ENCODE measurements around the gene ITPKA.

Gene ITPKA

DNA sequence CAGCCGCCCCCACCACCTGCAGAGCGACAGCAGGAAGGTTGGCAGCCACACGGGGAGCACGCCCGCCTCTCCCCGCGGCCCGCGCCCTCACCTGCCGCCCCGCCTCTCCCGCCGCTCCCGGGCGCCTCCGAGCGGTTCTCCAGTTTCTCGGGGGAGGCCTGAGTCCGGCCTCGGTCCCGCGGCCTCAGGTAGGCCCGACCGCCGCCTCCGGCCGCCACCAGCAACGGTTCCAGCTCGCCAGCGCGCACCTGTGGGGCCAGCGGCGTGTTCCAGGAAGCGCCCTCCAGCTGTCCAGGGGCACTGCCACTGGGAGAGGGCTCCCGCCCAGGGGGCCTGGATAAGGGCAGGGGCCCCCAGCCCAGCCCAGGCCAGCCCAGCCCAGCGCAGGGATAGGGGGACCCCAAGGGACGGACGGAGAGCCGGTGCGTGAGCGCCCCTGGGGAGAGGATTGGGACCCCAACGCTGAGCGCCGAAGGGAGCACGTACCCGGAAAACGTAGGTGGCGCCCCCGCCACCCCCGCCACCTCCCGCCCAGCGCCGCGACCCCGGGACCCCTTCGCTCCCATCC is 17.7 kb downstream of the ITPKA start:
- DNase-seq (ENCODE audit: low spot score): no peak

- no peak for DNase-seq (ENCODE audit: low spot score)
Observed at GRCh38 chr15:41511899-41512369, 18.3 kb downstream of the ITPKA start.

DNA sequence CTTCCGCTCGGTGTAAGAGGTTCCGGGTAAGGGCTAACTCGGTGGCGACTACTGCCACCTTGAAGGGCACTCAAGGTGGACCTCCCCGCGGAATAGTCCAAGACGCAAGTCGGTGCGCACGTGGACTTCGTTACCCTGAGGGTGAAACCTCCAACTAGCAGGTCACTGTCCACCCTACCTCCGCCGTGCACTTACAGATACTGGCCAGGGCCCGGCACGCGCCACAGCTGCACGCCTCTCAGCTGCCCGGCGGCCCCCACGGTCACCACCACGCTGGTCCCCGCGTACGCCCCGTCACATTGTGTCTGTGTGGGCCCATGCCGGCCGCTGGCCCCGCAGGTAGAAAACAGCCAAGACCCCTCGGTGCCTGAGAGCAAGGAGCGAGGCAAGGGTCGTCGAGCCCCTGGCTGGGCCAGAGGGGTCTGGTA is 18.9 kb downstream of the ITPKA start:
- no peak for DNase-seq (ENCODE audit: low spot score)

- no peak for DNase-seq (ENCODE audit: low spot score)
Observed at GRCh38 chr15:41512940-41513505, 19.3 kb downstream of the ITPKA start.

GRCh38 chr15:41513506-41514227 is 20.0 kb downstream of the ITPKA start, which contains the start of gene LTK:
LTK (minus strand) TSS chr15:41513827; CDS start chr15:41513709, 118 bp downstream.
- DNase-seq (ENCODE audit: low spot score): no peak

DNA sequence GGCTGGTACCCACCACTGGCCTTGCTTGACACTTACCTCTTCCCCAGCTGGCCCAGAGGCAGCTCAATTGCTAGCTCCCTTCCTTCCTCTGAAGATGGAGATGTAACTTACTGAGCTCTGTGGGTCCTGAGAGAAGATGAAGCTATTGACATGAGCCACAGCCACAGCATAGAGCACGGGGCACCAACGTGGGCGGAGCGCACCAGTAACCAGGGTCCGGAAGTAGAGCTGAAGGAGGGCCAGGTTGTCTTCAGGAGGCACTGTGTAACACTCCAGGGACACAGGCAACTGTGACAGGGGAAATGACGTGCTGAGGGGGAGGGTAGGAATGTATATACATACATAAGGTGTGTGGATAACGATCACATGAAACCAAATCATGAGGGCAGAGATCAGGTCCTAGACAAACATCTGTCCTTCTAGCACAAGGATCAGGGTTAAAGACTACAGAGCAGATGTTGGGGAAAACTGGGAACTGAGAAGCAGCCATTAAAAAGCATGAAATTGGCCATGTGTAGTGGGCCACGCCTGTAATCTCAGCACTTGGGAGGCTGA is 24.3 kb downstream of the ITPKA start:
- DNase-seq (ENCODE audit: low spot score): no peak

DNA sequence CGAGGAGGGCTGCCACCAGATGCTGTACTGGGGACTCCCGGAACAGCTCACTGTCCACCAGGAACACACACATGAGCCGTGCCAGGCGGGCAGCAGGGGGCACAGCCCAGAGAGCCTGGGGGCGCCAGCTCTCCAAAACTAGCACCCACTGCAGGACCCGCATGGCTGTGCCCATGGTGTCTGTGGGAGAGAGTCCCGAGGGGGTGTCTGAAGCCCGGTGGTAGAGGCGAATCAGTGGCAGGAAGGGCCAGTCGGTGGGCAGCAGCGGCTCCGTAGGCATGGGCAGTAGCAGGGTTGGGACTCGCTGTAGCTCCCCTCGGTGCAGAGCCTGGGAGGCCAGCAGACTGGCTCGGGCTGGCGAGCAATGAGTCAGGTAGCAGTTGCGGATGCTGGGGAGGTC is 27.0 kb downstream of the ITPKA start:
- DNase-seq (ENCODE audit: low spot score): no peak

- no peak for DNase-seq (ENCODE audit: low spot score)
Observed at GRCh38 chr15:41521614-41522013, 27.9 kb downstream of the ITPKA start.

- DNase-seq (ENCODE audit: low spot score): no peak
Observed at GRCh38 chr15:41523097-41523496, 29.4 kb downstream of the ITPKA start.

- no peak for DNase-seq (ENCODE audit: low spot score)
Observed at GRCh38 chr15:41530363-41530956, 36.8 kb downstream of the ITPKA start.

DNA sequence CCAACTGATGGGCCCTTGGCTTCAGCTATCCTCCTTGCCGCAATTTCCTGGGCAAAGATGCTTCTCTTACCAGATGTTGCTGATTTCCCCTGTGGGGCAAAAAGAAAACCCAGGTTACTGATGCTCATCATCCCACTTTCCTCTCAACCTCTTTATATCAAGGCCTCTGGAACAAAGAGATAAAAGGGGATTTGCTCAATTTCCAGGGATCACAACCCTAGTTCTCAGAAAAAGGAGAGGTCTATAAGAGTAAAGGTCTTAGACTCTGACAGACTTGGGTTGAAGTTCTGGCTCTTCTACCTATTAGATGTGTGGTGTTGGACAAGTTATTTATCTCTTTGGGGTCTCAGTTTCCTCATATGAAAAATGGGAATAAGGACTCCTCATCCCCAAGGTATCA is 41.9 kb downstream of the ITPKA start:
- no peak for DNase-seq (ENCODE audit: low spot score)

DNA sequence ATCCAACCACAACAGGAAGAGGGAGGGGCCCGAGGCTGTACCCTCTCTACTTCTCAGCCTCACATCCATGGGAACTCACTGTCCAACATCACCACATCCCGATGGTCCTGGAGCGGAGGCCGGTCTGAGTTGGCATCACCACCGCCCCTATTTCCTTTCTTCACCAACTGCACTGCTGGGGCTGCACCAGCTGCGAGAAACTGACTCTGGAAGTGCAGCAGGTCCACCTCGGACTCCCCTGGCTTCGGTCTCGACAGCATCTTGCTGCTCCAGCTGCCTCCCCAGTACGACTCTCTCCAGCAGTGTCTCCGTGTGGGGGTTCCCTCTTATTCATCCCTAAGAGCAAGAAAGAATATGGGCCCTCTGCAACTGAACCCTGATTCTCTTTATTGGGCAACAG is 43.2 kb downstream of the ITPKA start:
- DNase-seq (ENCODE audit: low spot score): no peak

DNA sequence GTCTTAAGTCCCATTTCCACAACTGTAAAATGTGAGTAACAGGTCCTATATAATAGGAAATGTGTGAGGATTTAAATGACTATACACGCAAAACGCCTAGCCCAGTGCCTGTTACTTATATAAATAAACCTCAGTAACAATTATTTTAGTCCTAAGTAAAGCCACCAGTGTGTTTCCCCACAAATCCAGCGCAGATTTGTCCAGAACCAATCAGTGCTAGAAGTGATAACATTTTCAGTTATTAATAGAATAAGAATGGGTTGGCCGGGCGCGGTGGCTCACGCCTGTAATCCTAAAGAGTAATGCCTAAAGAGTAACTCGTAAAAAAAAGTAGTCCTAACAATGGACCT is 49.8 kb downstream of the ITPKA start:
- no peak for DNase-seq (ENCODE audit: low spot score)

DNA sequence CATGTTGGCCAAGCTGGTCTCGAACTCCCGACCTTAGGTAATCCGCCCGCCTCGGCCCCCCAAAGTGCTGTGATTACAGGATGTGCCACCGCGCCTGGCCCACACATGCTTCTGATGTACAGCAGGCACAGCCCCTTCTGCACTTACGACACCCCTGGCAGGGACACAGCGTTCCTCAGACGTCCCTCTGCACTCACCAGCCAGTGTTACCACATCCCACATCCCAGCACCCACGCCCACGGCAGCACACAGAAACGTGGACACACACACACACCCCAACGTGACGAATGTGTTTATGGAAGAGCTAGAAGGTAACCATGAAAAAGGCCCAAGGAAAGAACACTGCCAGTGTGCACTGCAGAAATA is 51.0 kb downstream of the ITPKA start:
- DNase-seq (ENCODE audit: low spot score): no peak

DNA sequence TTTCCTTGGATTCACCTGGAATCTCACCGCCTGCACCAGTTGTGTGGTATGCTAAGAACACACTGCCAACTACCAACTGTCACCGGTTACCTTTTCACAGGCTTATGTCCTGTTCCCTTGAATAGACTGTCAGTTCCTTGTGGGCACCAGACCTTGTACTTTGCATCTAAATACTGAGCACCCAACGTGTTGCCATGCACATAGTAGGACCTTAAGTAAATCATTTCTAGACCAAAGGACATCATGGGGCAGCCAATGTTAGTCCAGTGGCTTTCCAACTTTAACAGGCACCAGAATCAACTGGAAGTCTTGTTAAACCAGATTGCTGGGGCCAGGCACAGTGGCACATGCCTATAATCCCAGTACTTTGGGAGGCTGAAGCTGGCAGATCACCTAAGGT is 51.5 kb downstream of the ITPKA start:
- no peak for DNase-seq (ENCODE audit: low spot score)

GRCh38 chr15:41546851-41547786 is 53.4 kb downstream of the ITPKA start:
- DNase-seq (ENCODE audit: low spot score): no peak

GRCh38 chr15:41550066-41550775 is 56.5 kb downstream of the ITPKA start:
- DNase-seq (ENCODE audit: low spot score): no peak
